GM23338 (cell line): Measurements from ENCODE around the gene C1QL4. TPM values are rescaled to one million over a fixed set of nuclear protein-coding genes. Genes with fewer than 3 reads are reported as not detected.

ENCODE experiments used
- ATAC-seq: fragments of 200-7000 bp; cut with Tn5 transposase; 3 replicates; pipeline ENCODE4 v1.9.1; 2020
- DNase-seq: peaks from one replicate; pipeline ENCODE4 v3.0.0-alpha.2; 2015; ENCODE audit warnings: low spot score
- H2AFZ ChIP-seq: fragments of 200-600 bp; sonication (generic); 2 replicates; pipeline ENCODE4 v1.8.0; 2016; ENCODE audit warnings: antibody characterized with exemption, mild to moderate bottlenecking, moderate library complexity
- H3F3A ChIP-seq: fragments of 200-600 bp; sonication (generic); replicated peaks from 2 replicates; pipeline ENCODE4 v1.8.0; 2017; ENCODE audit warnings: antibody characterized with exemption, mixed run types, low read depth
- H3K27ac ChIP-seq: fragments of 200-600 bp; sonication (generic); 2 replicates; pipeline ENCODE4 v1.6.1; 2016; ENCODE audit warnings: low read depth
- H3K27me3 ChIP-seq: fragments of 200-600 bp; sonication (generic); 2 replicates; pipeline ENCODE4 v1.8.0; 2016; ENCODE audit warnings: mild to moderate bottlenecking, mixed run types, moderate library complexity; ENCODE audit not compliant: insufficient read depth
- H3K36me3 ChIP-seq: fragments of 200-600 bp; sonication (generic); 2 replicates; pipeline ENCODE4 v1.8.0; 2016; ENCODE audit warnings: mild to moderate bottlenecking; ENCODE audit not compliant: insufficient read depth
- H3K4me1 ChIP-seq: fragments of 200-600 bp; sonication (generic); 2 replicates; pipeline ENCODE4 v1.8.0; 2016; ENCODE audit warnings: mild to moderate bottlenecking, moderate library complexity; ENCODE audit not compliant: insufficient read depth
- H3K4me2 ChIP-seq: fragments of 200-600 bp; sonication (generic); 2 replicates; pipeline ENCODE4 v1.7.1; 2017; ENCODE audit warnings: mixed run types
- H3K4me3 ChIP-seq: fragments of 200-600 bp; sonication (generic); 2 replicates; pipeline ENCODE4 v1.6.1; 2016; ENCODE audit warnings: mixed run types
- H3K79me2 ChIP-seq: fragments of 200-600 bp; sonication (generic); replicated peaks from 2 replicates; pipeline ENCODE4 v1.8.0; 2017; ENCODE audit warnings: mild to moderate bottlenecking; ENCODE audit not compliant: insufficient read depth
- H3K9me2 ChIP-seq: fragments of 200-600 bp; sonication (generic); 2 replicates; pipeline ENCODE4 v1.8.0; 2017; ENCODE audit not compliant: insufficient read depth
- H4K20me1 ChIP-seq: fragments of 200-600 bp; sonication (generic); replicated peaks from 2 replicates; pipeline ENCODE4 v1.8.0; 2017; ENCODE audit warnings: mild to moderate bottlenecking; ENCODE audit not compliant: insufficient read depth
- H3K27ac Mint-ChIP-seq: 2 replicates; pipeline ENCODE4 v1.8.0; 2020; ENCODE audit warnings: inconsistent platforms, mild to moderate bottlenecking, moderate library complexity, mixed read lengths
- H3K27me3 Mint-ChIP-seq: 3 replicates; pipeline ENCODE4 v1.8.0; 2022; ENCODE audit warnings: low read depth, mild to moderate bottlenecking, moderate library complexity, mixed read lengths, inconsistent platforms; ENCODE audit not compliant: insufficient read depth, poor library complexity
- H3K36me3 Mint-ChIP-seq: 3 replicates; pipeline ENCODE4 v1.8.0; 2021; ENCODE audit warnings: low read depth, mild to moderate bottlenecking, inconsistent platforms, moderate library complexity, mixed read lengths
- H3K4me1 Mint-ChIP-seq: 3 replicates; pipeline ENCODE4 v1.8.0; 2020; ENCODE audit warnings: mild to moderate bottlenecking, inconsistent platforms, mixed read lengths
- H3K4me3 Mint-ChIP-seq: 3 replicates; pipeline ENCODE4 v1.8.0; 2021; ENCODE audit warnings: moderate library complexity, mild to moderate bottlenecking, inconsistent platforms, mixed read lengths
- H3K9me3 Mint-ChIP-seq: 3 replicates; pipeline ENCODE4 v1.8.0; 2020; ENCODE audit warnings: moderate library complexity, mild to moderate bottlenecking, inconsistent platforms, mixed read lengths
- EZH2 ChIP-seq: fragments of 200-600 bp; sonication (generic); IDR thresholded peaks from one replicate; pipeline ENCODE4 v1.8.0; 2017; ENCODE audit warnings: antibody characterized with exemption, mild to moderate bottlenecking, low read depth; ENCODE audit not compliant: unreplicated experiment
- EZH2phosphoT487 ChIP-seq: fragments of 200-600 bp; sonication (generic); IDR thresholded peaks from one replicate; pipeline ENCODE4 v1.8.1; 2018; ENCODE audit warnings: antibody characterized with exemption; ENCODE audit not compliant: unreplicated experiment
- NANOG ChIP-seq: IDR thresholded peaks from 2 replicates; pipeline ENCODE4 v1.6.1; 2016; ENCODE audit warnings: antibody characterized with exemption, borderline replicate concordance
- POLR2AphosphoS5 ChIP-seq: IDR thresholded peaks from 2 replicates; pipeline ENCODE4 v1.6.1; 2016; ENCODE audit warnings: antibody characterized with exemption, low read depth
- ZNF331 ChIP-seq: fragments of 250-450 bp; sonication (Bioruptor Pico); IDR thresholded peaks from 2 replicates; pipeline ENCODE4 v1.5.0; 2020; ENCODE audit warnings: low read depth, mild to moderate bottlenecking, moderate library complexity
- polyA plus RNA-seq: library from polyadenylated mRNA; unstranded; fragments of >200 nt; fragmentation: Nextera tagmentation; extraction: Ambion mirVana; gene quantifications from 2 replicates; pipeline ENCODE4 v1.2.1, GENCODE V29; 2016
- total RNA-seq: library from RNA; depleted of rRNA; stranded (reverse); fragments of >200 nt; shearing (Covaris generic); gene quantifications from 2 replicates; pipeline ENCODE4 v1.2.3, GENCODE V29; 2014
- TF ChIP-seq, protein P1 (sequence below): fragments of 250-450 bp; sonication (Bioruptor Pico); IDR thresholded peaks from 2 replicates; pipeline ENCODE4 v1.5.0; 2020; ENCODE audit warnings: mild to moderate bottlenecking, moderate library complexity

Gene C1QL4
- total and polyA plus RNA-seq, 2 experiments from 2014 or later, result not detected

DNA sequence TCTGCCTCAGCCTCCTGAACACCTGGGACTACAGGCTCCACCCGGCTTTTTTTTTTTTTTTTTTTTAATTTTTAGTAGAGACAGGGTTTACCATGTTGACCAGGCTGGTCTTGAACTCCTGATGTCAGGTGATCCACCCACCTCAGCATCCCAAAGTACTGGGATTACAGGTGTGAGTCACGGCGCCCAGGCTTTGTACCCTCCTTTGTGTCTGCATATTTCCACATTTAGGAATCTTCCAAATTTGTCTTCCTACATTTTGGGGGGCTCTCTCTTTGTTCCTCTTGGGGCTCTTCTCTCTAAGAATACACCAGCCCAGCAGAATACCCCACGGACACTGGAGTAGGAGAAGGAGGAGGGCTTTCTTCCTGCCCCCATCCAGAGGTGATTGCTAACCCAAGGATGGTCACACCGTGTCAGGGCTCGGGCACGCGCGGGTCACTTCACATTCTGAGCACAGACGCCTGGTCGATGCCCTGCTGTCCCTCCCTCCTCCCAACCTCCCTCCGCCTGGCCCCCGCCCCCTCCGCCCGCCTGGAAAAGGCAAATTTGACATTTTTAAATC is 7.6 kb upstream of the C1QL4 start:
- Histone ChIP-seq H3K27ac (no peak overlapping the region), H3K79me2 (no peaks in the 10 kb centered on the region), H3F3A (peaks cover 25% of the 10 kb centered on the region), H3K36me3 (no peaks in the 10 kb centered on the region), H3K27me3 (peaks cover 99% of the 10 kb centered on the region), H3K4me3 (peak overlapping the region; percentile 47), H3K4me1 (peaks cover 37% of the 10 kb centered on the region), H4K20me1 (peaks cover 18% of the 10 kb centered on the region), H2AFZ (no peak overlapping the region), H3K4me2 (peak overlapping the region; percentile 78), H3K9me2 (no peaks in the 10 kb centered on the region)
- Mint-ChIP-seq H3K27me3 (peaks cover 97% of the 10 kb centered on the region), H3K4me1 (peaks cover 44% of the 10 kb centered on the region), H3K4me3 (peak overlapping the region; percentile 50; the same call in 2 of the 3 replicates), H3K27ac (no peak overlapping the region), H3K9me3 (peaks cover 6% of the 10 kb centered on the region; the same call in 2 of the 3 replicates), H3K36me3 (no peaks in the 10 kb centered on the region; the same call in 2 of the 3 replicates)
- TF ChIP-seq EZH2, result peak; percentile 54
- TF ChIP-seq POLR2AphosphoS5, result no peak
- peak; percentile 17 for DNase-seq
- ATAC-seq, result no peak

DNA sequence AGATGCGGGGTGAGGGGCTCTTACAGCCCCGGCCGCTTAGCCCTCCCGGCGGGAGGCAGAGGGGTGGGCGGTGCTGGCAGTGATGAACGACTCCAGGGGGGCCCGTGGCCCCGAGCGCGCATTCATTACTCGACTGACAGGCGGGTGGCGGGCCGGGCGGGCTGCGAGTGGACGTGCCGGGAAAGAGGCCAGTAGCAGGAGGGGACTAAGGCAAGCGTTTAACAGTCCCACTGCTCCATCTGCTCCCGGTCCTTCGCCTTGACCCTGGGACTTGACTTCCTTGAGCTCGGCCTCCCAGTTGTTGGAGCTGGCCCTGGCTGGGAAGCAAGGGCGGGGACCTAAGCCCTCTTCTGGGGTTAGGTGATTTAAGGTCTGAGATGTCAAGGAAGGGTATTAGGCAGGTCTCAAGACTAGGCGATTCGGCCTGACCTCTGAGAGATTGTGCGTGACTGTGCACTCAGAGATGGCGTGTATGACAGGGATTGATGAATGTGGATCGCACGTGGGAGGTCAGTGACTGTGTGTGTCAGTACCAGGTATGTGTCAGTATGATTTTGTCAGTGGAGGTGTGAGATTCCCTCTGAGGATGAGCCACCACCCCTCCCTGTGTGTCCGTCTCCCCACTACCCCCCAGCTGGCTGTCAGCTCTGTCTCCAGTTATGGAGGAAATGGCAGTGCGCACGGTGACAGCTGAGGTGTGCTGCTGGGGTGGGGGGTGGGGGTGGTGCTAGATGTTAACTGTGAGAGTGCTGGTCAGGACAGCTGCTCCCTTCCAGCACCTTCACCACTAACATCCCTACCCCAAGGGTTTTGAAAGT is 6.1 kb upstream of the C1QL4 start:
- no peaks in the 10 kb centered on the region for H3K36me3 ChIP-seq
- peaks cover 98% of the 10 kb centered on the region for H3K27me3 Mint-ChIP-seq
- H3K4me2 ChIP-seq, result peak overlapping the region; percentile 76
- peaks cover 18% of the 10 kb centered on the region for H4K20me1 ChIP-seq
- peaks cover 55% of the 10 kb centered on the region for H3K4me1 Mint-ChIP-seq
- H3K4me1 ChIP-seq, result peaks cover 51% of the 10 kb centered on the region
- H2AFZ ChIP-seq, result no peak overlapping the region
- H3K36me3 Mint-ChIP-seq, result no peaks in the 10 kb centered on the region; the same call in 2 of the 3 replicates
- H3K27ac Mint-ChIP-seq, result no peak overlapping the region
- H3K27ac ChIP-seq, result no peak overlapping the region
- no peaks in the 10 kb centered on the region for H3K79me2 ChIP-seq
- DNase-seq, result peak; percentile 46
- peaks cover 32% of the 10 kb centered on the region for H3F3A ChIP-seq
- peak; percentile 74 for TF ChIP-seq EZH2
- TF ChIP-seq ZNF331 (CRISPR knock-in tag), result no peak
- no peak for TF ChIP-seq NANOG
- peaks cover 6% of the 10 kb centered on the region; the same call in 2 of the 3 replicates for H3K9me3 Mint-ChIP-seq
- H3K9me2 ChIP-seq, result no peaks in the 10 kb centered on the region
- H3K27me3 ChIP-seq, result peaks cover 99% of the 10 kb centered on the region
- no peak for ATAC-seq
- H3K4me3 Mint-ChIP-seq, result peak overlapping the region; percentile 70
- H3K4me3 ChIP-seq, result peak overlapping the region; percentile 85

DNA sequence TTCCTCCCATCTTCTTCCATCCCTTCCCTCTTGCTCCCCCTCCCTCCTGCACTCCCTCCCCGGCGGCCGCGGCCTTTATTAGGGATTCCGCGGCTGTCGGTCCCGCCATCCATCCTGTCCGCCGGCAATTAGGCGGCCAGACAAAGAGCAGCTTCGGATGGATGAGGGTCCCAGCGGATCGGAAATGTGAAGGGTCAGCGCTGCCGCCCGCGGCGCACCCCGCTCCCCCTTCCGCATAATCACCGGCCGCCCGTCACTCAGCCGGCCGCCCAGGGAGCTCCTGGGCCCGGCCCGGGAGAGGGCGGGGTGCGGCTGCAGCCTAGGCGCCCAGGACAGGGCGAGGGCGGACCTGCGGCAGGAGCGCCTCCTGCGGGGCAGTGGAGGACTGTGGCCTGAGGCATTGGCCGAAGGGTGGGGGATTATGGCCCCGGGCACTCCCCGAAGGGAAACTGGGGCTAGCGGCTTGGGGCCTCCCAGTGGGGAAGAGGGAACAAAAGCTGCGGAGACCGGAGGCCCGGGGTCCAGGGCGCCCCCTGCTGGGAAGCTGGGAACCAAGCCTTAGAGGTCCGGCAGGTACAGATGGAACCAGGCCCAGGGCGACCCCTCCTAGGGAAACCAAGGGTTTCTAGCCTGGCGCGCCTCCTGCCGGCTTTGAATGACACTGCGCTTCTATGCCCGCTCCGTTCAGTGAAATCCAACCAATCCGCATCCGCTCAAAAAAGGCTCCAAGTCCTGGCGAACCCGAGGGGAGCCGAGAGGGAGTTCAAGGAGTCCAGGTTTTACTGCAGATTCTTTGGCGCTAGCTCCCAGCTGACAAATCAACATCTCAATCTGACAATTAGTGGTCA is 5.3 kb upstream of the C1QL4 start:
- peaks cover 59% of the 10 kb centered on the region for H3K4me1 Mint-ChIP-seq
- H2AFZ ChIP-seq, result peak overlapping the region; percentile 82
- TF ChIP-seq EZH2phosphoT487, result no peak
- TF ChIP-seq, protein P1, sequence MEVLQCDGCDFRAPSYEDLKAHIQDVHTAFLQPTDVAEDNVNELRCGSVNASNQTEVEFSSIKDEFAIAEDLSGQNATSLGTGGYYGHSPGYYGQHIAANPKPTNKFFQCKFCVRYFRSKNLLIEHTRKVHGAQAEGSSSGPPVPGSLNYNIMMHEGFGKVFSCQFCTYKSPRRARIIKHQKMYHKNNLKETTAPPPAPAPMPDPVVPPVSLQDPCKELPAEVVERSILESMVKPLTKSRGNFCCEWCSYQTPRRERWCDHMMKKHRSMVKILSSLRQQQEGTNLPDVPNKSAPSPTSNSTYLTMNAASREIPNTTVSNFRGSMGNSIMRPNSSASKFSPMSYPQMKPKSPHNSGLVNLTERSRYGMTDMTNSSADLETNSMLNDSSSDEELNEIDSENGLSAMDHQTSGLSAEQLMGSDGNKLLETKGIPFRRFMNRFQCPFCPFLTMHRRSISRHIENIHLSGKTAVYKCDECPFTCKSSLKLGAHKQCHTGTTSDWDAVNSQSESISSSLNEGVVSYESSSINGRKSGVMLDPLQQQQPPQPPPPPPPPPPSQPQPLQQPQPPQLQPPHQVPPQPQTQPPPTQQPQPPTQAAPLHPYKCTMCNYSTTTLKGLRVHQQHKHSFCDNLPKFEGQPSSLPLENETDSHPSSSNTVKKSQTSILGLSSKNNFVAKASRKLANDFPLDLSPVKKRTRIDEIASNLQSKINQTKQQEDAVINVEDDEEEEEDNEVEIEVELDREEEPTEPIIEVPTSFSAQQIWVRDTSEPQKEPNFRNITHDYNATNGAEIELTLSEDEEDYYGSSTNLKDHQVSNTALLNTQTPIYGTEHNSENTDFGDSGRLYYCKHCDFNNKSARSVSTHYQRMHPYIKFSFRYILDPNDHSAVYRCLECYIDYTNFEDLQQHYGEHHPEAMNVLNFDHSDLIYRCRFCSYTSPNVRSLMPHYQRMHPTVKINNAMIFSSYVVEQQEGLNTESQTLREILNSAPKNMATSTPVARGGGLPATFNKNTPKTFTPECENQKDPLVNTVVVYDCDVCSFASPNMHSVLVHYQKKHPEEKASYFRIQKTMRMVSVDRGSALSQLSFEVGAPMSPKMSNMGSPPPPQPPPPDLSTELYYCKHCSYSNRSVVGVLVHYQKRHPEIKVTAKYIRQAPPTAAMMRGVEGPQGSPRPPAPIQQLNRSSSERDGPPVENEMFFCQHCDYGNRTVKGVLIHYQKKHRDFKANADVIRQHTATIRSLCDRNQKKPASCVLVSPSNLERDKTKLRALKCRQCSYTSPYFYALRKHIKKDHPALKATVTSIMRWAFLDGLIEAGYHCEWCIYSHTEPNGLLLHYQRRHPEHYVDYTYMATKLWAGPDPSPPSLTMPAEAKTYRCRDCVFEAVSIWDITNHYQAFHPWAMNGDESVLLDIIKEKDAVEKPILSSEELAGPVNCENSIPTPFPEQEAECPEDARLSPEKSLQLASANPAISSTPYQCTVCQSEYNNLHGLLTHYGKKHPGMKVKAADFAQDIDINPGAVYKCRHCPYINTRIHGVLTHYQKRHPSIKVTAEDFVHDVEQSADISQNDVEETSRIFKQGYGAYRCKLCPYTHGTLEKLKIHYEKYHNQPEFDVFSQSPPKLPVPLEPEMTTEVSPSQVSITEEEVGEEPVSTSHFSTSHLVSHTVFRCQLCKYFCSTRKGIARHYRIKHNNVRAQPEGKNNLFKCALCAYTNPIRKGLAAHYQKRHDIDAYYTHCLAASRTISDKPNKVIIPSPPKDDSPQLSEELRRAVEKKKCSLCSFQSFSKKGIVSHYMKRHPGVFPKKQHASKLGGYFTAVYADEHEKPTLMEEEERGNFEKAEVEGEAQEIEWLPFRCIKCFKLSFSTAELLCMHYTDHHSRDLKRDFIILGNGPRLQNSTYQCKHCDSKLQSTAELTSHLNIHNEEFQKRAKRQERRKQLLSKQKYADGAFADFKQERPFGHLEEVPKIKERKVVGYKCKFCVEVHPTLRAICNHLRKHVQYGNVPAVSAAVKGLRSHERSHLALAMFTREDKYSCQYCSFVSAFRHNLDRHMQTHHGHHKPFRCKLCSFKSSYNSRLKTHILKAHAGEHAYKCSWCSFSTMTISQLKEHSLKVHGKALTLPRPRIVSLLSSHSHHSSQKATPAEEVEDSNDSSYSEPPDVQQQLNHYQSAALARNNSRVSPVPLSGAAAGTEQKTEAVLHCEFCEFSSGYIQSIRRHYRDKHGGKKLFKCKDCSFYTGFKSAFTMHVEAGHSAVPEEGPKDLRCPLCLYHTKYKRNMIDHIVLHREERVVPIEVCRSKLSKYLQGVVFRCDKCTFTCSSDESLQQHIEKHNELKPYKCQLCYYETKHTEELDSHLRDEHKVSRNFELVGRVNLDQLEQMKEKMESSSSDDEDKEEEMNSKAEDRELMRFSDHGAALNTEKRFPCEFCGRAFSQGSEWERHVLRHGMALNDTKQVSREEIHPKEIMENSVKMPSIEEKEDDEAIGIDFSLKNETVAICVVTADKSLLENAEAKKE (CRISPR knock-in tag), result no peak
- peak; percentile 52 for TF ChIP-seq EZH2

More for the DNA sequence above, 5.3 kb upstream of the C1QL4 start:
- peaks cover 27% of the 10 kb centered on the region for H4K20me1 ChIP-seq
- H3K79me2 ChIP-seq, result no peaks in the 10 kb centered on the region
- DNase-seq, result peak; percentile 98
- Mint-ChIP-seq H3K27ac (no peak overlapping the region), H3K27me3 (peaks cover 98% of the 10 kb centered on the region), H3K36me3 (no peaks in the 10 kb centered on the region; the same call in 2 of the 3 replicates), H3K4me3 (peak overlapping the region; percentile 70), H3K9me3 (peaks cover 5% of the 10 kb centered on the region; the same call in 2 of the 3 replicates)
- ATAC-seq, result peak; percentile 54
- H3K4me1 ChIP-seq, result peaks cover 58% of the 10 kb centered on the region
- H3K36me3 ChIP-seq, result no peaks in the 10 kb centered on the region
- H3K27ac ChIP-seq, result no peak overlapping the region
- H3K27me3 ChIP-seq, result peaks cover 99% of the 10 kb centered on the region
- no peaks in the 10 kb centered on the region for H3K9me2 ChIP-seq
- peak overlapping the region; percentile 85 for H3K4me3 ChIP-seq
- peak overlapping the region; percentile 88 for H3K4me2 ChIP-seq
- H3F3A ChIP-seq, result peaks cover 33% of the 10 kb centered on the region
